Vagina (tissue), 2 donors: Measurements from ENCODE around the gene C1QL1.

Experiments
- POLR2A ChIP-seq, 2 donors: fragments of 450-650 bp; IDR thresholded peaks; one replicate each; pipeline ENCODE4 v1.6.1; 2017; ENCODE audit warnings: antibody characterized with exemption in 2 of 2, mild to moderate bottlenecking in 2 of 2, moderate library complexity in 2 of 2
- POLR2AphosphoS5 ChIP-seq, 2 donors: sonication (generic); formaldehyde crosslinking; IDR thresholded peaks; one replicate each; pipeline ENCODE4 v1.9.0; 2017; ENCODE audit warnings: antibody characterized with exemption in 2 of 2, mild to moderate bottlenecking in 2 of 2, low read depth in 1 of 2; ENCODE audit not compliant: insufficient read depth in 1 of 2
- TF ChIP-seq, protein P1 (sequence below), 3 experiments: fragments of 450-650 bp in 2 of 3; fragments of 200-600 bp in 1 of 3; sonication (generic) in 1 of 3; IDR thresholded peaks; one replicate each; pipeline ENCODE4 v1.5.1; 2017 to 2019; ENCODE audit warnings: antibody characterized with exemption in 3 of 3, mild to moderate bottlenecking in 2 of 3, moderate library complexity in 2 of 3

DNA sequence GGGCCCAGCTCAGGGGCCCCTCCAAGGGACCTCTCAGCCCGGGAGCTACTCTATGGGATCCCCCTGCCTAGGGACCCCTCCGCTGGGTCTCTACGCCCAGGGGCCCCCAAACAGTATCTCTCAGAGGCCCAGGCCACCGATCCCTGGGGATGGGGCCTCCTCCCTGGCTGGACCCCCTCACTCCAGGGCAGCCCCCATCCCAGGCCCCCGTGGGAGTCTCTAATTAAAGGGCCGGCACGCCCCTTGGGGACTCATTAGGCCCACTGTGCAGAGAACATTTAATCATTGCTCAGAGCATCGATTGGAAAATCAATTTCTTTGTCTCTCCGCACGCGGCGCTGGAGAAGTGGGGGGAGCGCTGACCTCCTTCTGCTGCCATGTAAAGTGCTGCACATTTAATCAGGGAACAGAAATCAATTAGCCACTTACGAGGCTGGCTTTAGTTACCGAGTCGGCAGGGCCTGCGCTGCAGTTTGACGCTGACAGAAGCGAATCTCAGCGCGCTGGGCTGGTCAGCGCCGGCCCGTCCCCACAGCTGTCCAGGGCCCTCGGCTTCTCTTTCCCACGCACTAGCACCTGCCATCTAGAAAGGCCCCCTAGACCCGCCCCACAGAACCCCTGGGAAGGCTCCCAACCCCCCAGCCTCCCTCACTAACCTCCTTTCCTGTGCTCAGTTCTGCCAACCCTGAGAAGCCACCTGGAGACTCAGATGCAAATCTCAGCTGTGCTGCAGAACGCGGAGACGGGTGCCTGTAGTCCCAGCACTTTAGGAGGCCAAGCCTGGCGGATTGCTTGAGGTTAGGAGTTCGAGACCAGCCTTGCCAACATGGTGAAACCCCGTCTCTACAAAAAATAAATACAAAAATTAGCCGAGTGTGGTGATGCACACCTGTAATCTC is 20.2 kb upstream of the C1QL1 start:
- TF ChIP-seq, protein P1, sequence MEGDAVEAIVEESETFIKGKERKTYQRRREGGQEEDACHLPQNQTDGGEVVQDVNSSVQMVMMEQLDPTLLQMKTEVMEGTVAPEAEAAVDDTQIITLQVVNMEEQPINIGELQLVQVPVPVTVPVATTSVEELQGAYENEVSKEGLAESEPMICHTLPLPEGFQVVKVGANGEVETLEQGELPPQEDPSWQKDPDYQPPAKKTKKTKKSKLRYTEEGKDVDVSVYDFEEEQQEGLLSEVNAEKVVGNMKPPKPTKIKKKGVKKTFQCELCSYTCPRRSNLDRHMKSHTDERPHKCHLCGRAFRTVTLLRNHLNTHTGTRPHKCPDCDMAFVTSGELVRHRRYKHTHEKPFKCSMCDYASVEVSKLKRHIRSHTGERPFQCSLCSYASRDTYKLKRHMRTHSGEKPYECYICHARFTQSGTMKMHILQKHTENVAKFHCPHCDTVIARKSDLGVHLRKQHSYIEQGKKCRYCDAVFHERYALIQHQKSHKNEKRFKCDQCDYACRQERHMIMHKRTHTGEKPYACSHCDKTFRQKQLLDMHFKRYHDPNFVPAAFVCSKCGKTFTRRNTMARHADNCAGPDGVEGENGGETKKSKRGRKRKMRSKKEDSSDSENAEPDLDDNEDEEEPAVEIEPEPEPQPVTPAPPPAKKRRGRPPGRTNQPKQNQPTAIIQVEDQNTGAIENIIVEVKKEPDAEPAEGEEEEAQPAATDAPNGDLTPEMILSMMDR (IDR thresholded peaks at IDR 0.05) = no peak
- TF ChIP-seq POLR2A (IDR thresholded peaks at IDR 0.05) = no peak
- TF ChIP-seq POLR2AphosphoS5 (IDR thresholded peaks at IDR 0.05; ENCODE audit: insufficient read depth in 1 of 2, low read depth in 1 of 2) = no peak
